Stomach (tissue), 9 donors: Measurements from ENCODE around the gene ABCA3. TPM values are rescaled to one million over a fixed set of nuclear protein-coding genes. Genes with fewer than 3 reads are reported as not detected.

Source experiments
- DNase-seq, 2 donors: peaks; one replicate each; pipeline versions ENCODE4 v3.0.0 to v3.0.0-alpha.2; 2013 to 2019
- H3K27ac ChIP-seq, 5 donors: fragments of 200-600 bp in 4 of 5; sonication (generic) in 4 of 5; one replicate each; pipeline ENCODE4 v1.5.1; 2013 to 2019; ENCODE audit warnings: mild to moderate bottlenecking in 1 of 5, moderate library complexity in 1 of 5
- H3K27me3 ChIP-seq, 3 donors: fragments of 200-600 bp; sonication (generic); one replicate each; pipeline ENCODE4 v1.5.1; 2017 to 2019; ENCODE audit warnings: mixed run types in 1 of 3
- H3K36me3 ChIP-seq, 4 donors: fragments of 200-600 bp; sonication (generic); 1 replicate in 3 of 4; 2 replicates in 1 of 4; pipeline ENCODE4 v1.5.1; 2016 to 2019
- H3K4me1 ChIP-seq, 4 donors: fragments of 200-600 bp; sonication (generic); one replicate each; pipeline ENCODE4 v1.5.1; 2016 to 2019
- H3K4me3 ChIP-seq, 4 donors: fragments of 200-600 bp; sonication (generic) in 3 of 4; one replicate each; pipeline ENCODE4 v1.5.1; 2016 to 2019; ENCODE audit warnings: mild to moderate bottlenecking in 1 of 4
- H3K9me3 ChIP-seq, 4 donors: fragments of 200-600 bp; sonication (generic); one replicate each; pipeline ENCODE4 v1.5.1; 2016 to 2019
- CTCF ChIP-seq, 7 experiments: fragments of 450-650 bp in 4 of 7; fragments of 200-600 bp in 3 of 7; sonication (generic) in 3 of 7; IDR thresholded peaks; one replicate each; pipeline ENCODE4 v1.5.1; 2016 to 2019; ENCODE audit warnings: antibody characterized with exemption in 7 of 7, control low read depth in 2 of 7, mild to moderate bottlenecking in 1 of 7
- EP300 ChIP-seq: sonication (generic); formaldehyde crosslinking; IDR thresholded peaks from one replicate; pipeline ENCODE4 v1.6.1; 2017; ENCODE audit warnings: antibody characterized with exemption
- POLR2A ChIP-seq, 4 donors: fragments of 450-650 bp; IDR thresholded peaks; one replicate each; pipeline ENCODE4 v1.6.1; 2016; ENCODE audit warnings: antibody characterized with exemption in 4 of 4, control low read depth in 2 of 4, mild to moderate bottlenecking in 1 of 4, moderate library complexity in 1 of 4
- POLR2AphosphoS5 ChIP-seq, 3 donors: sonication (generic); formaldehyde crosslinking; IDR thresholded peaks; one replicate each; pipeline ENCODE4 v1.6.1; 2016; ENCODE audit warnings: antibody characterized with exemption in 3 of 3
- WGBS, 5 donors: extraction: QIAGEN DNeasy Blood & Tissue Kit in 3 of 5; methylation state at CpG; one replicate each; pipeline versions ENCODE4 v1.1.5 to v1.1.7; 2013 to 2018; 5-methylcytosine and 5-hydroxymethylcytosine counted together
- intact Hi-C: fragments of 100-400 bp; cut with DNase I; formaldehyde crosslinking; loops from one replicate; pipeline ENCODE4 v1.15.1; 2023; ENCODE audit warnings: low total_unique reads
- polyA plus RNA-seq, 3 donors: library from polyadenylated mRNA; stranded (reverse); fragments of 200-250 nt; gene quantifications; one replicate each; pipeline ENCODE4 v1.2.3, GENCODE V29; 2013
- total RNA-seq, 5 donors: library from RNA; depleted of rRNA; stranded (reverse); fragments of >200 nt; gene quantifications; one replicate each; pipeline versions ENCODE4 v1.1.0 to v1.2.3, GENCODE V29; 2014 to 2016
- donor health status: healthy with polysubstance abuse.
- donor health status: Bipolar disorder and iron deficiency.
- donor health status: healthy.

ABCA3 gene
- total and polyA plus RNA-seq, 8 donors, result 0.61 to 39.3 (median 3.9) TPM

DNA sequence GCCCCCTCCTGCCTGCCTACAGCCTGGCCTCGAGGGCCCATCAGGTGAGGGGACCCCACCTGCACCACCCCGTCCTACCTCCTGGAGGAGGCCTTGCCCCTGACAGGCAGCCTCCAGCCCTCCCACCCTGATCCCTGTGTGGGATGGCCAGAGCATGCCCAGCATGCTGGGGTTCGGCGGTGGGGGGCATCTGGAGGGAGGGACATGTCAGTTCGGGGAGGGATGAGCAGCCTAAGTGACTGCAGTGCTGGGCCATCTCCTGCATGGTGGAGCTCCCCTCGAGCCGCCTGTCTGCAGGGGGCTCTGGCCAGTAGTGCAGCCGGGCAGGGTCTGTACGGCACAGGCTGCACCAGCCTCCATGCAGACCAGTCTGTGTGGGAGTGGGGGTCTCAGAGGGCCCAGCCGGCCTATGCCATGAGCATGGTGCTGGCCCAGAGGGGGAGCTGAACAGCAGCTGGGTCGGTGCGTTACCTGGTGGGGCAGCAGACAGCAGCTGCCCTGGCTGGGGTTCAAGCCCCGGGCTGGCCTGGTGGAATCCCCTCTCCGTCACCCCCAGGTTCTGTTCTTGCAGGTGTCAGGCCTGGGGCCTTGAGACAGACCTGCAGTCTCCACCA lies 68.6 kb downstream of the ABCA3 start:
- no peaks in the 10 kb centered on the region for H3K27me3 ChIP-seq
- intact Hi-C loops, result no loop called here
- H3K4me3 ChIP-seq, result no peak overlapping the region
- no peaks in the 10 kb centered on the region for H3K9me3 ChIP-seq
- H3K27ac ChIP-seq, result no peak overlapping the region
- peaks cover 0 to 5% (median 2%) of the 10 kb centered on the region in 4 donors for H3K36me3 ChIP-seq
- peaks cover 10 to 37% (median 17%) of the 10 kb centered on the region in 4 donors for H3K4me1 ChIP-seq
- no peak for TF ChIP-seq EP300
- TF ChIP-seq POLR2AphosphoS5 (IDR thresholded peaks at IDR 0.05), result no peak
- TF ChIP-seq POLR2A (IDR thresholded peaks at IDR 0.05), result no peak
- TF ChIP-seq CTCF (IDR thresholded peaks at IDR 0.05), result no peak
- no peak for DNase-seq
- 92 to 100% (median 94%) methylated on average over 1 to 14 of the region's 14 CpGs for WGBS, 5 donors

- intact Hi-C loops, result no loop called here
- Histone ChIP-seq H3K27me3 (no peaks in the 10 kb centered on the region), H3K27ac (no peak overlapping the region), H3K4me3 (no peak overlapping the region), H3K9me3 (no peaks in the 10 kb centered on the region), H3K4me1 (peaks cover 19 to 47% (median 28%) of the 10 kb centered on the region in 4 donors), H3K36me3 (peaks cover 0 to 6% (median under 1%) of the 10 kb centered on the region in 4 donors)
- DNase-seq, result no peak
- no peak for TF ChIP-seq POLR2AphosphoS5 (IDR thresholded peaks at IDR 0.05)
- TF ChIP-seq POLR2A (IDR thresholded peaks at IDR 0.05), result no peak
- no peak for TF ChIP-seq CTCF (IDR thresholded peaks at IDR 0.05)
- no peak for TF ChIP-seq EP300
- 80 to 90% (median 84%) methylated on average over 6 to 15 of the region's 15 CpGs for WGBS, 5 donors
Measured at GRCh38 chr16:2270588-2271470, 69.7 kb downstream of the ABCA3 start.

DNA sequence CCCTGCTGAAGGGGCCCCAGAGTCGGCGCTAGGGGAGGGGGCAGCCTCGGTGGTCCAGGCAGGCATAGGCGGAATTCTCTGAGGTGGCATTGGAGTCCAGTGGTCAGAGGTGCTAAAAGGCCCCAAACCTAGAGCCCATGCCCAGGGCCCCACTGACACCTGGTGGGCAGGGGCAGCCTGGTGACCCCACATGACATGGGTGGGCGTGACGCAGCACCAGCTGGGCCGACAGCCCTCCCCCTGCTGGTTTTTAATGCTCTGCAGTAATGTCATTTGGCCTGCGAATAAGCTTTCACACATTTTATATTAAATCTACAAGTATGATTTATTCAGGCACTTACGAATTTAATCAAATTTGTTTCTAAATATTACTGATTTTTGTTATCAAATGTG lies 70.5 kb downstream of the ABCA3 start:
- no peaks in the 10 kb centered on the region for H3K9me3 ChIP-seq
- WGBS, 5 donors, result 81 to 92% (median 88%) methylated on average over 9 of the region's 9 CpGs

More for the DNA sequence above, 70.5 kb downstream of the ABCA3 start:
- no peak for TF ChIP-seq POLR2A (IDR thresholded peaks at IDR 0.05)
- no peak for TF ChIP-seq POLR2AphosphoS5 (IDR thresholded peaks at IDR 0.05)
- no peak for TF ChIP-seq CTCF (IDR thresholded peaks at IDR 0.05)
- no peak for TF ChIP-seq EP300
- H3K4me3 ChIP-seq, result no peak overlapping the region
- no peak overlapping the region for H3K27ac ChIP-seq
- intact Hi-C loops, result no loop called here
- no peak for DNase-seq
- peaks cover 0 to 11% (median 0%) of the 10 kb centered on the region in 4 donors for H3K36me3 ChIP-seq
- H3K4me1 ChIP-seq, result peaks cover 23 to 54% (median 34%) of the 10 kb centered on the region in 4 donors
- no peaks in the 10 kb centered on the region for H3K27me3 ChIP-seq
